Measurements from ENCODE around the gene PLK1.

PLK1 gene

GRCh38 chr16:23694265-23694643 lies 15.6 kb downstream of the PLK1 start:
- TF ChIP-seq CTCF (IDR thresholded peaks at IDR 0.05; ENCODE audit: low read depth, low read length), result no peak
- H3K4me3 ChIP-seq (ENCODE audit: low read depth, low read length), result no peak overlapping the region

GRCh38 chr16:23694644-23695373 lies 16.1 kb downstream of the PLK1 start:
- no peak for TF ChIP-seq CTCF (IDR thresholded peaks at IDR 0.05; ENCODE audit: low read depth, low read length)
- no peak overlapping the region for H3K4me3 ChIP-seq (ENCODE audit: low read depth, low read length)

GRCh38 chr16:23695756-23696155 lies 17.1 kb downstream of the PLK1 start:
- no peak for TF ChIP-seq CTCF (IDR thresholded peaks at IDR 0.05; ENCODE audit: low read depth, low read length)
- no peak overlapping the region for H3K4me3 ChIP-seq (ENCODE audit: low read depth, low read length)

DNA sequence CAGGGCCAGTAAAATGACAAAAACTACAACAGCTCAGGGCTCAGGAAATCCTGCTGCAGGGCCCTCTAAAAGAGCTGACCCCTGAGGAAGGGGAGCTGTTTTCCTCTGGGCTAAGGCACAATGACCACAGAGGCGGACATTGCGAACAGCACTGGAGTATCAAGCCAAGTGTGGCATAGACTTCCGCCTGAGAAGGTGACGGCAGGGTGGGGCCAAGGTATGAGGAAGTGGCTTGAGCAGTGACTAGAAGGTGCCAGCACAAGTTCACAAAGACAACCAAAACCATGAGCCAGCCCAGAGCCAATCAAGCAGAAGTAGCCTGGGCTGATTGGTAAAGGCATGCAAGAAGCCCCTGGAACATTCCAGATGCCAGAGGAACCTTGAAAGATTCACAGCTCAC lies 20.4 kb downstream of the PLK1 start:
- no peak for TF ChIP-seq CTCF (IDR thresholded peaks at IDR 0.05; ENCODE audit: low read depth, low read length)
- no peak overlapping the region for H3K4me3 ChIP-seq (ENCODE audit: low read depth, low read length)

DNA sequence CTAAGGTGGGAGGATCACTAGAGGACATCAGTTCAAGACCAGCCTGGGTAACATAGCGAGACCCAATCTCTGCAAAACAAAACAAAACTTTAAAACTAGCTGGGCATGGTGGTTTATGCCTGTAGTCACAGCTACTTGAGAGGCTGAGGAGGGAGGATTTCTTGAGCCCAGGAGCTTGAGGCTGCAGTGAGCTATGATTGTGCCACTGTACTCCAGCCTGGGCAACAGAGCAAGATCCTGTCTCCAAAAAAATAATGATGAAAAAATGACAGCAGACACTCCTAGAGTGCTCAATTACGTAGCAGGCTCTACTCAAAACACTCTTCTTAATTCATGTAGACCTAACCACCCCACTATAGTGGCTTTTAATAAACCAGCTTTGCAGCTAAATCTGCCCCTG lies 21.4 kb downstream of the PLK1 start:
- no peak for TF ChIP-seq CTCF (IDR thresholded peaks at IDR 0.05; ENCODE audit: low read depth, low read length)

DNA sequence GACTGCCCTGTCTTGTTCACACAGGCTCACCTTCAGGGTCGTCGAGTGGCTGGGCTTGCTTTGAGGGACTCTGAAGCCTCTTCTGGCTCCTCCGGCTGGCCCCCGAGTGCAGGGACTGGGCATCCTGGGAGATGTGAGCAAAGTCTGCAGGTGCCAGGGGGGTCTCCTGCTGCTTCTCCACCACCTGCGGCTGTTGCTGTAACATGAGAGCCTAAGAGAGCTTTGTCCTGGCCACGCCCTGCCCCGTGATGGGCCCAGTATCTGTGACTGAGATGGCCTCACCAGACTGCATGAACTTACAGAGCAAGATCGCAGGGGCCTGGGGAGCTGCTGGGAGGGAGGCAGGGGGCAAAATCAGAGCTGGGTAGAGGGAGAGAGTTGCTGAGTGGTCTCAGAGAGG lies 21.8 kb downstream of the PLK1 start:
- no peak for TF ChIP-seq CTCF (IDR thresholded peaks at IDR 0.05; ENCODE audit: low read depth, low read length)
- no peak overlapping the region for H3K4me3 ChIP-seq (ENCODE audit: low read depth, low read length)

More for the DNA sequence above, 21.4 kb downstream of the PLK1 start:
- no peak overlapping the region for H3K4me3 ChIP-seq (ENCODE audit: low read depth, low read length)

DNA sequence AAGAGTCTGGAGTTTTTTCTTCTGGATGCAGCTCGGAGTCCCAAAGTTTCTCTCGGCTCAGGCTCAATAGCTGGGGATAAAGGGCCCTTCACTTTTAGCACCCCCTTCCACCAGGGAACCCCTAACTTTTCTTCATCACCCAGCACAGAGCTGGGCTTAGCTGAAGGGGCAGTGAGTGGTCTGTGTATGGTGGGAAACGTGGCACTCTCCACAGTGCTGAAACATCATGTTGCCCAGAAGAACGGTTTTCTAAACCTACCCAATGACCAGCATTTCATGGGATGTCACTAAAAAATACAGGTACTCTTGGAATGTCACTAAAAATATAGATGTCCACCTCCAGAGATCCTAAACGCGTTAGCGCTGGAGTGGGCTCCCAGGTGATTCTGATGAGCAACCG lies 22.4 kb downstream of the PLK1 start:
- no peak for TF ChIP-seq CTCF (IDR thresholded peaks at IDR 0.05; ENCODE audit: low read depth, low read length)
- H3K4me3 ChIP-seq (ENCODE audit: low read depth, low read length), result no peak overlapping the region
